Measurements from ENCODE around the gene SCN2A. TPM values are rescaled to one million over a fixed set of nuclear protein-coding genes. Genes with fewer than 3 reads are reported as not detected.

Gene SCN2A
- total RNA-seq, 4 donors from 2014 or later = 0.12 to 1.3 (median 0.64) TPM

GRCh38 chr2:165208094-165208493 is 31.1 kb upstream of the SCN2A start:
- Histone ChIP-seq H3K9me3 (no peaks in the 10 kb centered on the region), H3K27ac (no peak overlapping the region), H3K4me3 (no peak overlapping the region), H3K4me1 (no peaks in the 10 kb centered on the region), H3K36me3 (no peaks in the 10 kb centered on the region), H3K27me3 (no peaks in the 10 kb centered on the region)
- no peak for TF ChIP-seq POLR2AphosphoS5 (IDR thresholded peaks at IDR 0.05)
- TF ChIP-seq POLR2A (IDR thresholded peaks at IDR 0.05) = no peak
- no peak for TF ChIP-seq EP300 (IDR thresholded peaks at IDR 0.05)
- TF ChIP-seq, protein P1, sequence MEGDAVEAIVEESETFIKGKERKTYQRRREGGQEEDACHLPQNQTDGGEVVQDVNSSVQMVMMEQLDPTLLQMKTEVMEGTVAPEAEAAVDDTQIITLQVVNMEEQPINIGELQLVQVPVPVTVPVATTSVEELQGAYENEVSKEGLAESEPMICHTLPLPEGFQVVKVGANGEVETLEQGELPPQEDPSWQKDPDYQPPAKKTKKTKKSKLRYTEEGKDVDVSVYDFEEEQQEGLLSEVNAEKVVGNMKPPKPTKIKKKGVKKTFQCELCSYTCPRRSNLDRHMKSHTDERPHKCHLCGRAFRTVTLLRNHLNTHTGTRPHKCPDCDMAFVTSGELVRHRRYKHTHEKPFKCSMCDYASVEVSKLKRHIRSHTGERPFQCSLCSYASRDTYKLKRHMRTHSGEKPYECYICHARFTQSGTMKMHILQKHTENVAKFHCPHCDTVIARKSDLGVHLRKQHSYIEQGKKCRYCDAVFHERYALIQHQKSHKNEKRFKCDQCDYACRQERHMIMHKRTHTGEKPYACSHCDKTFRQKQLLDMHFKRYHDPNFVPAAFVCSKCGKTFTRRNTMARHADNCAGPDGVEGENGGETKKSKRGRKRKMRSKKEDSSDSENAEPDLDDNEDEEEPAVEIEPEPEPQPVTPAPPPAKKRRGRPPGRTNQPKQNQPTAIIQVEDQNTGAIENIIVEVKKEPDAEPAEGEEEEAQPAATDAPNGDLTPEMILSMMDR (IDR thresholded peaks at IDR 0.05) = no peak
- WGBS, 2 donors (ENCODE audit: low coverage in 1 of 2) = 53 to 55% methylated on average over 1 of the region's 1 CpG
- no peak for ATAC-seq

GRCh38 chr2:165214093-165214492 is 25.1 kb upstream of the SCN2A start:
- H3K27me3 ChIP-seq = no peaks in the 10 kb centered on the region
- H3K4me1 ChIP-seq = no peaks in the 10 kb centered on the region
- no peak for ATAC-seq
- TF ChIP-seq, protein P1 (IDR thresholded peaks at IDR 0.05) = no peak
- TF ChIP-seq POLR2A (IDR thresholded peaks at IDR 0.05) (no peak), POLR2AphosphoS5 (IDR thresholded peaks at IDR 0.05) (no peak), EP300 (IDR thresholded peaks at IDR 0.05) (no peak)
- H3K36me3 ChIP-seq = no peaks in the 10 kb centered on the region
- H3K4me3 ChIP-seq = no peak overlapping the region
- H3K9me3 ChIP-seq = no peaks in the 10 kb centered on the region
- H3K27ac ChIP-seq = no peak overlapping the region
- WGBS, 2 donors (ENCODE audit: low coverage in 1 of 2) = 67% methylated on average over 1 of the region's 1 CpG; no CpG with 5 or more reads in 1 of the 2 donors

DNA sequence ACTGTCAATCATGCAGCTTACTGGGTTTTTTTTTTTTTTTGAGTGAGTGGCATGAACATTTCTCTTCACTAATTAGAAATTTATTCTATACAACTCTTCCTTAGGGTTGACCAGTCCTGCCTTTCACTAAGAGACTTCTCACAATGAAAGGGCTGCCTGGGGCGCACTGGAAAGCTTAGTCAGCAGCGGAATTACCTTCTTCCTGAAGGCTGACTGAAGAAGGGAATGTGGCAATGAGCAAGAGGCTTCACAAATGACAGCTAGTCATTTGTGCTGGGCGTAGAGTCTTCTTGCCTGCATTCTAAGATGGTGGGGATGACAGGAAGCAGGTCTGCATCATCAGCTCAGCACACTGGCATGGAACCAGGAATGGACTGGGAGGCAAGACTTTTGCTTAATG is 19.7 kb upstream of the SCN2A start:
- 75 to 83% methylated on average over 1 to 3 of the region's 3 CpGs for WGBS, 2 donors (ENCODE audit: low coverage in 1 of 2)
- Histone ChIP-seq H3K4me3 (no peak overlapping the region), H3K36me3 (no peaks in the 10 kb centered on the region), H3K4me1 (no peaks in the 10 kb centered on the region), H3K9me3 (no peaks in the 10 kb centered on the region), H3K27ac (no peak overlapping the region), H3K27me3 (no peaks in the 10 kb centered on the region)
- no peak for ATAC-seq
- TF ChIP-seq POLR2A (IDR thresholded peaks at IDR 0.05) = no peak
- TF ChIP-seq, protein P1 (IDR thresholded peaks at IDR 0.05) = no peak
- TF ChIP-seq POLR2AphosphoS5 (IDR thresholded peaks at IDR 0.05) = no peak
- no peak for TF ChIP-seq EP300 (IDR thresholded peaks at IDR 0.05)

DNA sequence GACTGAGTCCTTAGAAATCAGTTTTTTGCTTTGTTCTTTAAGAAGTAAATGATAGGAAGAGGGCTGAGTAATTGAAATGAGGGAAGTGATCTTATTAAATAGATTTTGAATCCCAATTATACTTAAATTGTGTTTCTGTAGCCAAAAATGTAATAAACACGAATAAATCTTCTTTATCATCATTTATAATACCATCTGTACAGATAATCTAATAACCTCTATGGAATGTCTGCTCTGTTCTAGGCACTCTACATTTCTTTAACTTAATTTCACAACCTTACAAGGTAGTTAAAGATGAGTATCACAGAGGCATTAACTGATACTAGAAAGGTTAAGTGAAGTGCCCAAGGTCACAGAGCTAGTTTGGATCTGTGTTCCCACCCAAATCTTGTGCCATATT is 14.3 kb upstream of the SCN2A start:
- Histone ChIP-seq H3K27ac (no peak overlapping the region), H3K4me1 (no peaks in the 10 kb centered on the region), H3K36me3 (no peaks in the 10 kb centered on the region), H3K4me3 (no peak overlapping the region), H3K9me3 (no peaks in the 10 kb centered on the region), H3K27me3 (no peaks in the 10 kb centered on the region)
- no peak for TF ChIP-seq POLR2A (IDR thresholded peaks at IDR 0.05)
- TF ChIP-seq, protein P1 (IDR thresholded peaks at IDR 0.05) = no peak
- TF ChIP-seq EP300 (IDR thresholded peaks at IDR 0.05) = no peak
- TF ChIP-seq POLR2AphosphoS5 (IDR thresholded peaks at IDR 0.05) = no peak
- 36 to 60% methylated on average over 1 of the region's 1 CpG for WGBS, 2 donors (ENCODE audit: low coverage in 1 of 2)
- no peak for ATAC-seq

DNA sequence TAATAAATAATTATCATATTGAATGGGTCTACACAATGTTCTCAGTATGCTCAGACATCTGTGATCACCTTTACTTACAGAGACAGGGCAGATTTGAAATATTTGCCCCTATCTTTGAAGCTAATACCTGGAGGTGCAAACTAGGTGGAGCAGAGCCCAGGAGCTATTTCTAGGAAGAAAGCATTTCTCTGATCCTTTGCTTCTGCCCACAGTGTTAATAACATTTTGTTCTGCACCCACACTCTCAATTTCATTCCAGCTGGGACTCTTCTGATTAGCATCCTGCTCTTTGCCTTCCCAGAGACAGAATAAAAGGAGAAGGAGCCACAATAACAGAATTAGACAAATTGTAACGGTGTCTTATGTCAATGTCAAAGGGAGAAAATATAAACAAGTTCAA is 11.6 kb upstream of the SCN2A start:
- Histone ChIP-seq H3K4me1 (no peaks in the 10 kb centered on the region), H3K27me3 (no peaks in the 10 kb centered on the region), H3K4me3 (no peak overlapping the region), H3K36me3 (no peaks in the 10 kb centered on the region), H3K27ac (no peak overlapping the region), H3K9me3 (no peaks in the 10 kb centered on the region)
- TF ChIP-seq, protein P1 (IDR thresholded peaks at IDR 0.05) = no peak
- TF ChIP-seq POLR2AphosphoS5 (IDR thresholded peaks at IDR 0.05) (no peak), POLR2A (IDR thresholded peaks at IDR 0.05) (no peak), EP300 (IDR thresholded peaks at IDR 0.05) (no peak)
- no peak for ATAC-seq
- WGBS, 2 donors (ENCODE audit: low coverage in 1 of 2) = 42 to 60% methylated on average over 1 of the region's 1 CpG
